GM12878 (cell line): ENCODE data around the gene C1orf74. TPM values are rescaled to one million over a fixed set of nuclear protein-coding genes. Genes with fewer than 3 reads are reported as not detected.

Source experiments
- BMI1 ChIP-seq: fragments of 450-650 bp; IDR thresholded peaks from 2 replicates; pipeline ENCODE4 v1.6.1; 2016; ENCODE audit warnings: mild to moderate bottlenecking, moderate library complexity, borderline replicate concordance
- BRCA1 ChIP-seq: IDR thresholded peaks from 2 replicates; pipeline ENCODE4 v1.6.1; 2011; ENCODE audit warnings: low read depth, low read length, improper control_type of control experiment
- CEBPB ChIP-seq, 2 experiments: fragments of 150-350 bp in 1 of 2; IDR thresholded peaks; 2 replicates each; pipeline ENCODE4 v1.6.1; 2012 to 2014; ENCODE audit warnings: low read depth in 2 of 2, low read length in 2 of 2, borderline replicate concordance in 1 of 2, inconsistent platforms in 1 of 2
- DPF2 ChIP-seq: fragments of 450-650 bp; IDR thresholded peaks from 2 replicates; pipeline ENCODE4 v1.6.1; 2017; ENCODE audit warnings: mild to moderate bottlenecking
- ETV6 ChIP-seq, 2 experiments: fragments of 450-650 bp in 1 of 2; IDR thresholded peaks in 1 of 2; conservative IDR thresholded peaks in 1 of 2; 2 replicates each; pipeline ENCODE4 v1.6.1; 2014; ENCODE audit warnings: antibody characterized with exemption in 1 of 2, borderline replicate concordance in 1 of 2, low read depth in 1 of 2, mild to moderate bottlenecking in 1 of 2, moderate library complexity in 1 of 2
- GATAD2B ChIP-seq: fragments of 450-650 bp; conservative IDR thresholded peaks from 2 replicates; pipeline ENCODE4 v1.6.1; 2017; ENCODE audit warnings: low read depth, mild to moderate bottlenecking, moderate library complexity
- HCFC1 ChIP-seq: fragments of 150-350 bp; IDR thresholded peaks from 2 replicates; pipeline ENCODE4 v1.6.1; 2014; ENCODE audit warnings: low read length
- MEF2A ChIP-seq: IDR thresholded peaks from 2 replicates; pipeline ENCODE4 v1.6.1; 2011; ENCODE audit warnings: low read depth, mild to moderate bottlenecking, low read length, moderate library complexity; ENCODE audit not compliant: insufficient read depth
- MYC ChIP-seq: IDR thresholded peaks from 2 replicates; pipeline ENCODE4 v1.6.1; 2011; ENCODE audit warnings: mild to moderate bottlenecking, low read length, moderate library complexity, inconsistent platforms; ENCODE audit not compliant: insufficient read depth, insufficient replicate concordance, insufficient read length, severe bottlenecking
- NFIC ChIP-seq: IDR thresholded peaks from 2 replicates; pipeline ENCODE4 v1.6.1; 2012; ENCODE audit warnings: low read depth, mild to moderate bottlenecking, inconsistent platforms, low read length, moderate library complexity
- NFYB ChIP-seq: IDR thresholded peaks from 2 replicates; pipeline ENCODE4 v1.6.1; 2011; ENCODE audit warnings: low read depth, mild to moderate bottlenecking, low read length, improper control_type of control experiment, moderate library complexity; ENCODE audit not compliant: insufficient read depth
- RBBP5 ChIP-seq: fragments of 200-600 bp; sonication (generic); conservative IDR thresholded peaks from 2 replicates; pipeline ENCODE4 v1.6.1; 2016
- SREBF1 ChIP-seq: IDR thresholded peaks from 2 replicates; pipeline ENCODE4 v1.6.1; 2012; ENCODE audit warnings: mild to moderate bottlenecking, low read length
- STAT1 ChIP-seq: fragments of 450-650 bp; conservative IDR thresholded peaks from 2 replicates; pipeline ENCODE4 v1.6.1; 2014; ENCODE audit warnings: antibody characterized with exemption, mild to moderate bottlenecking
- YY1 ChIP-seq: IDR thresholded peaks from 2 replicates; pipeline ENCODE4 v1.6.1; 2011; ENCODE audit warnings: low read depth, mild to moderate bottlenecking, low read length
- ZNF217 ChIP-seq: fragments of 450-650 bp; IDR thresholded peaks from 2 replicates; pipeline ENCODE4 v1.6.1; 2017; ENCODE audit warnings: antibody characterized with exemption, mild to moderate bottlenecking
- ZNF274 ChIP-seq: IDR thresholded peaks from one replicate; pipeline ENCODE4 v1.8.0; 2011; ENCODE audit not compliant: insufficient read length, insufficient read depth
- ZNF384 ChIP-seq: IDR thresholded peaks from 2 replicates; pipeline ENCODE4 v1.6.1; 2012; ENCODE audit warnings: low read depth, mild to moderate bottlenecking, low read length, improper control_type of control experiment, borderline replicate concordance
- ZNF622 ChIP-seq: fragments of 450-650 bp; IDR thresholded peaks from 2 replicates; pipeline ENCODE4 v1.6.1; 2017; ENCODE audit warnings: mild to moderate bottlenecking, inconsistent platforms
- polyA plus RNA-seq, 11 experiments: library from polyadenylated mRNA; depleted of rRNA in 4 of 11; unstranded in 6 of 11; stranded (reverse) in 5 of 11; fragments of >200 nt; fragmentation: Nextera tagmentation in 4 of 11; fragmentation: Illumina TruSeq in 1 of 11; extraction: Ambion mirVana in 4 of 11; extraction: Trizol in 1 of 11; gene quantifications; 1 replicate in 1 of 11; 2 replicates in 10 of 11; pipeline versions ENCODE4 v1.2.1 to v1.2.3, GENCODE V29; 2011 to 2016; ENCODE audit warnings: inconsistent platforms in 2 of 11, missing spikeins in 2 of 11, low read depth in 1 of 11
- total RNA-seq, 4 experiments: library from RNA; depleted of rRNA in 3 of 4; stranded (reverse); fragments of >200 nt in 3 of 4; fragmentation: Illumina TruSeq in 1 of 4; extraction: Trizol in 1 of 4; gene quantifications; 2 replicates each; pipeline versions ENCODE4 v1.2.1 to v1.2.3, GENCODE V29; 2013 to 2021
- TF ChIP-seq, protein P1 (sequence below): fragments of 450-650 bp; IDR thresholded peaks from 2 replicates; pipeline ENCODE4 v1.6.1; 2018; ENCODE audit warnings: borderline replicate concordance, mild to moderate bottlenecking; ENCODE audit not compliant: partially characterized antibody
- TF ChIP-seq, protein P2 (sequence below): fragments of 450-650 bp; IDR thresholded peaks from 2 replicates; pipeline ENCODE4 v1.6.1; 2016; ENCODE audit warnings: mild to moderate bottlenecking
- TF ChIP-seq, protein P3 (sequence below): fragments of 450-650 bp; IDR thresholded peaks from 2 replicates; pipeline ENCODE4 v1.6.1; 2016; ENCODE audit warnings: mild to moderate bottlenecking, moderate library complexity, borderline replicate concordance

The C1orf74 gene
- total and polyA plus RNA-seq, 10 of the 15 experiments (the other 5 are each of a cell fraction or from before 2014, with no cell fraction given): 3.1 to 5.5 (median 3.6) TPM

DNA sequence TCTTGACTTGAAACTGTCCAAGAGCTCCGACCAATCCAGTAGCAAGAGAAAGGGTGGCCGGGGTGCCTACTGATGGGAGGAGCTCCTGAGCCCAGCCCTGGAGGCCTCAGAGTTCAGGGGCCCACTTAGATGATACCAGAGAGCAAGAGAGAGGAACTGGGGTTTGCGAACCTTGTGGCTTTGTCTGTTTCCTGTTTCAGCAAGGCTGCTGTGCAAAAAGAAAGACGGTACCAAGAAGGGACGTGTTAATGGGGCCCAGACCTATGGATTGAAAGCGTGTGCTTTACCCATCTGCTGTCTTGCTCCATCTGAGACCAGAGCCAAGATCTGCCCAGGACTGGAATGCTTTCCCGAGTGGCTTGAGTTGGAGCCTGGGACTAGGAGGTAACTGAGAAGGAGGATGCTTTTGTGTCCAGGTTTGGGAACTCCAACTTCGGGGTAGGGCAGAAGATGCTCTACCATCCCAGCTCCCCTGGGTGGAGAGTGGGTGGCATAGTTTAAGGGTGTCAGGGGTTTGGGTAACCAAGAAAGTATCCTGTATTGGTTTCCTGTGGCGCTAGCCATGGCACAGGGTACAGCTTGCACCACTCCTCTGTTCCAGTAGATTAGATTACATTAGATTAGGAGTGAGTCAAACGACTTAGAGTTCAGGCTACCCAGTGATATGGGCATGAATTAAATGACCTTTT, 28.3 kb downstream of the C1orf74 start, which contains the start of gene TRAF3IP3 (continued):
- TF ChIP-seq, protein P1, sequence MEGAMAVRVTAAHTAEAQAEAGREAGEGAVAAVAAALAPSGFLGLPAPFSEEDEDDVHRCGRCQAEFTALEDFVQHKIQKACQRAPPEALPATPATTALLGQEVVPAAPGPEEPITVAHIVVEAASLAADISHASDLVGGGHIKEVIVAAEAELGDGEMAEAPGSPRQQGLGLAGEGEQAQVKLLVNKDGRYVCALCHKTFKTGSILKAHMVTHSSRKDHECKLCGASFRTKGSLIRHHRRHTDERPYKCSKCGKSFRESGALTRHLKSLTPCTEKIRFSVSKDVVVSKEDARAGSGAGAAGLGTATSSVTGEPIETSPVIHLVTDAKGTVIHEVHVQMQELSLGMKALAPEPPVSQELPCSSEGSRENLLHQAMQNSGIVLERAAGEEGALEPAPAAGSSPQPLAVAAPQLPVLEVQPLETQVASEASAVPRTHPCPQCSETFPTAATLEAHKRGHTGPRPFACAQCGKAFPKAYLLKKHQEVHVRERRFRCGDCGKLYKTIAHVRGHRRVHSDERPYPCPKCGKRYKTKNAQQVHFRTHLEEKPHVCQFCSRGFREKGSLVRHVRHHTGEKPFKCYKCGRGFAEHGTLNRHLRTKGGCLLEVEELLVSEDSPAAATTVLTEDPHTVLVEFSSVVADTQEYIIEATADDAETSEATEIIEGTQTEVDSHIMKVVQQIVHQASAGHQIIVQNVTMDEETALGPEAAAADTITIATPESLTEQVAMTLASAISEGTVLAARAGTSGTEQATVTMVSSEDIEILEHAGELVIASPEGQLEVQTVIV: no peak
- no peak for TF ChIP-seq ZNF384
- TF ChIP-seq ZNF622: no peak
- TF ChIP-seq GATAD2B: peak; percentile 22; the same call in 1 of the 2 replicates
- no peak for TF ChIP-seq RBBP5
- no peak for TF ChIP-seq ZNF217
- no peak for TF ChIP-seq HCFC1
- TF ChIP-seq CEBPB (IDR thresholded peaks at IDR 0.05; ENCODE audit: borderline replicate concordance in 1 of 2, low read depth in 2 of 2, low read length in 2 of 2): no peak
- no peak for TF ChIP-seq MEF2A
- TF ChIP-seq ETV6 (conservative IDR thresholded peaks at IDR 0.05 in 1 of 2, IDR thresholded peaks at IDR 0.05 in 1 of 2; ENCODE audit: borderline replicate concordance in 1 of 2, low read depth in 1 of 2): peak in 1 of 2 experiments; percentile 97; a peak in 2 of 4 replicates
- TF ChIP-seq DPF2: 0 out of 2 replicates have a peak, but pooled peaks have one; percentile 23
- TF ChIP-seq NFYB: no peak
- no peak for TF ChIP-seq STAT1
- no peak for TF ChIP-seq BRCA1
- peak; percentile 75; the same call in 1 of the 2 replicates for TF ChIP-seq YY1
- no peak for TF ChIP-seq MYC
- no peak for TF ChIP-seq BMI1
- peak; percentile 69; the same call in 1 of the 2 replicates for TF ChIP-seq NFIC
- TF ChIP-seq, protein P2, sequence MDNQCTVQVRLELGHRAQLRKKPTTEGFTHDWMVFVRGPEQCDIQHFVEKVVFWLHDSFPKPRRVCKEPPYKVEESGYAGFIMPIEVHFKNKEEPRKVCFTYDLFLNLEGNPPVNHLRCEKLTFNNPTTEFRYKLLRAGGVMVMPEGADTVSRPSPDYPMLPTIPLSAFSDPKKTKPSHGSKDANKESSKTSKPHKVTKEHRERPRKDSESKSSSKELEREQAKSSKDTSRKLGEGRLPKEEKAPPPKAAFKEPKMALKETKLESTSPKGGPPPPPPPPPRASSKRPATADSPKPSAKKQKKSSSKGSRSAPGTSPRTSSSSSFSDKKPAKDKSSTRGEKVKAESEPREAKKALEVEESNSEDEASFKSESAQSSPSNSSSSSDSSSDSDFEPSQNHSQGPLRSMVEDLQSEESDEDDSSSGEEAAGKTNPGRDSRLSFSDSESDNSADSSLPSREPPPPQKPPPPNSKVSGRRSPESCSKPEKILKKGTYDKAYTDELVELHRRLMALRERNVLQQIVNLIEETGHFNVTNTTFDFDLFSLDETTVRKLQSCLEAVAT: peak; percentile 99
- TF ChIP-seq SREBF1: no peak
- TF ChIP-seq ZNF274: no peak
- TF ChIP-seq, protein P3, sequence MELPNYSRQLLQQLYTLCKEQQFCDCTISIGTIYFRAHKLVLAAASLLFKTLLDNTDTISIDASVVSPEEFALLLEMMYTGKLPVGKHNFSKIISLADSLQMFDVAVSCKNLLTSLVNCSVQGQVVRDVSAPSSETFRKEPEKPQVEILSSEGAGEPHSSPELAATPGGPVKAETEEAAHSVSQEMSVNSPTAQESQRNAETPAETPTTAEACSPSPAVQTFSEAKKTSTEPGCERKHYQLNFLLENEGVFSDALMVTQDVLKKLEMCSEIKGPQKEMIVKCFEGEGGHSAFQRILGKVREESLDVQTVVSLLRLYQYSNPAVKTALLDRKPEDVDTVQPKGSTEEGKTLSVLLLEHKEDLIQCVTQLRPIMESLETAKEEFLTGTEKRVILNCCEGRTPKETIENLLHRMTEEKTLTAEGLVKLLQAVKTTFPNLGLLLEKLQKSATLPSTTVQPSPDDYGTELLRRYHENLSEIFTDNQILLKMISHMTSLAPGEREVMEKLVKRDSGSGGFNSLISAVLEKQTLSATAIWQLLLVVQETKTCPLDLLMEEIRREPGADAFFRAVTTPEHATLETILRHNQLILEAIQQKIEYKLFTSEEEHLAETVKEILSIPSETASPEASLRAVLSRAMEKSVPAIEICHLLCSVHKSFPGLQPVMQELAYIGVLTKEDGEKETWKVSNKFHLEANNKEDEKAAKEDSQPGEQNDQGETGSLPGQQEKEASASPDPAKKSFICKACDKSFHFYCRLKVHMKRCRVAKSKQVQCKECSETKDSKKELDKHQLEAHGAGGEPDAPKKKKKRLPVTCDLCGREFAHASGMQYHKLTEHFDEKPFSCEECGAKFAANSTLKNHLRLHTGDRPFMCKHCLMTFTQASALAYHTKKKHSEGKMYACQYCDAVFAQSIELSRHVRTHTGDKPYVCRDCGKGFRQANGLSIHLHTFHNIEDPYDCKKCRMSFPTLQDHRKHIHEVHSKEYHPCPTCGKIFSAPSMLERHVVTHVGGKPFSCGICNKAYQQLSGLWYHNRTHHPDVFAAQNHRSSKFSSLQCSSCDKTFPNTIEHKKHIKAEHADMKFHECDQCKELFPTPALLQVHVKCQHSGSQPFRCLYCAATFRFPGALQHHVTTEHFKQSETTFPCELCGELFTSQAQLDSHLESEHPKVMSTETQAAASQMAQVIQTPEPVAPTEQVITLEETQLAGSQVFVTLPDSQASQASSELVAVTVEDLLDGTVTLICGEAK: 0 out of 2 replicates have a peak, but pooled peaks have one; percentile 11
